ENCODE results near the gene RNF26. TPM values are rescaled to one million over a fixed set of nuclear protein-coding genes. Genes with fewer than 3 reads are reported as not detected.

RNF26 gene
- total RNA-seq (10 to 100 TPM; 22.0 to 28.3 TPM), polyA plus RNA-seq (ENCODE audit: insufficient read length in 6 of 6) (10 to 100 TPM; 24.1 to 37.0 (median 28.5) TPM)
- long read RNA-seq, donor 1, transcript RNF26-201 (1 exons, 2,787 nt) = major isoform, 53 of 53 reads
- long read RNA-seq, donor 1, partial matches to known transcripts = 0 of 53 reads
- long read RNA-seq, donor 1, other reads (novel, unspliced or antisense) = 0 of 53 reads
- long read RNA-seq, donor 2, transcript RNF26-201 (1 exons, 2,787 nt) = major isoform, 55 of 55 reads
- long read RNA-seq, donor 2, partial matches to known transcripts = 0 of 55 reads
- long read RNA-seq, donor 2, other reads (novel, unspliced or antisense) = 0 of 55 reads
- long read RNA-seq, donor 3, transcript RNF26-201 (1 exons, 2,787 nt) = major isoform, 22 of 22 reads
- long read RNA-seq, donor 3, partial matches to known transcripts = 0 of 22 reads
- long read RNA-seq, donor 3, other reads (novel, unspliced or antisense) = 0 of 22 reads
- long read RNA-seq, donor 4, transcript RNF26-201 (1 exons, 2,787 nt) = major isoform, 9 of 9 reads
- long read RNA-seq, donor 4, partial matches to known transcripts = 0 of 9 reads
- long read RNA-seq, donor 4, other reads (novel, unspliced or antisense) = 0 of 9 reads
- long read RNA-seq, donor 5, transcript RNF26-201 (1 exons, 2,787 nt) = major isoform, 40 of 40 reads
- long read RNA-seq, donor 5, partial matches to known transcripts = 0 of 40 reads
- long read RNA-seq, donor 5, other reads (novel, unspliced or antisense) = 0 of 40 reads
- long read RNA-seq, donor 6, transcript RNF26-201 (1 exons, 2,787 nt) = major isoform, 30 of 30 reads
- long read RNA-seq, donor 6, partial matches to known transcripts = 0 of 30 reads
- long read RNA-seq, donor 6, other reads (novel, unspliced or antisense) = 0 of 30 reads
- long read RNA-seq, donor 7, transcript RNF26-201 (1 exons, 2,787 nt) = major isoform, 10 of 10 reads
- long read RNA-seq, donor 7, partial matches to known transcripts = 0 of 10 reads
- long read RNA-seq, donor 7, other reads (novel, unspliced or antisense) = 0 of 10 reads
- long read RNA-seq, donor 8, transcript RNF26-201 (1 exons, 2,787 nt) = major isoform, 29 of 29 reads
- long read RNA-seq, donor 8, partial matches to known transcripts = 0 of 29 reads
- long read RNA-seq, donor 8, other reads (novel, unspliced or antisense) = 0 of 29 reads
- long read RNA-seq, donor 9 = 0 reads
- long read RNA-seq, donor 10, transcript RNF26-201 (1 exons, 2,787 nt) = major isoform, 17 of 18 reads
- long read RNA-seq, donor 10, partial matches to known transcripts = 0 of 18 reads
- long read RNA-seq, donor 10, other reads (novel, unspliced or antisense) = 1 of 18 reads
- long read RNA-seq, donor 11, transcript RNF26-201 (1 exons, 2,787 nt) = major isoform, 32 of 32 reads
- long read RNA-seq, donor 11, partial matches to known transcripts = 0 of 32 reads
- long read RNA-seq, donor 11, other reads (novel, unspliced or antisense) = 0 of 32 reads
- long read RNA-seq, donor 12, transcript RNF26-201 (1 exons, 2,787 nt) = major isoform, 23 of 23 reads
- long read RNA-seq, donor 12, partial matches to known transcripts = 0 of 23 reads
- long read RNA-seq, donor 12, other reads (novel, unspliced or antisense) = 0 of 23 reads

- Histone ChIP-seq H3K36me3 (peaks cover 0 to 5% of the 10 kb centered on the region in 2 donors), H3K4me3 (peak within 1 kb of the TSS; percentile 90 to 95), H3K9me3 (no peaks in the 10 kb centered on the region), H3K4me1 (peaks cover 10 to 46% of the 10 kb centered on the region in 2 donors), H3K27me3 (peaks cover 0 to 10% of the 10 kb centered on the region in 2 donors), H3K27ac (peak within 1 kb of the TSS; percentile 81)
- intact Hi-C loops (cut with DNase I) = no loop called here
- no peak for TF ChIP-seq CTCF (IDR thresholded peaks at IDR 0.05)
- peak; percentile 94 for ATAC-seq
- peak; percentile 91 to 98 (median 96) for DNase-seq
Measured at GRCh38 chr11:119334174-119334930, at the start of gene RNF26. Gene RNF26 (plus strand): TSS chr11:119334527. CDS start chr11:119335123, 596 bp downstream.

- H3K4me3 ChIP-seq = no peak overlapping the region
- H3K9me3 ChIP-seq = no peaks in the 10 kb centered on the region
- intact Hi-C loops (cut with DNase I) = no loop called here
- no peak for TF ChIP-seq CTCF (IDR thresholded peaks at IDR 0.05)
- no peaks in the 10 kb centered on the region for H3K4me1 ChIP-seq
- H3K27me3 ChIP-seq = no peaks in the 10 kb centered on the region
- H3K36me3 ChIP-seq = peaks cover 0 to 65% of the 10 kb centered on the region in 2 donors
- H3K27ac ChIP-seq = no peak overlapping the region
- no peak for DNase-seq
- ATAC-seq = no peak
Measured at GRCh38 chr11:119285431-119285830, 48.9 kb upstream of the RNF26 start.

- TF ChIP-seq CTCF (IDR thresholded peaks at IDR 0.05) = no peak
- Histone ChIP-seq H3K27me3 (no peaks in the 10 kb centered on the region), H3K4me1 (no peaks in the 10 kb centered on the region), H3K9me3 (peaks cover 0 to 7% of the 10 kb centered on the region in 2 donors), H3K27ac (no peak overlapping the region), H3K4me3 (no peak overlapping the region), H3K36me3 (peaks cover 0 to 77% of the 10 kb centered on the region in 2 donors)
- intact Hi-C loops (cut with DNase I) = no loop called here
- ATAC-seq = no peak
- no peak for DNase-seq
Measured at GRCh38 chr11:119288219-119288618, 46.1 kb upstream of the RNF26 start.

GRCh38 chr11:119290894-119291497 lies 43.3 kb upstream of the RNF26 start:
- TF ChIP-seq CTCF (IDR thresholded peaks at IDR 0.05) = no peak
- Histone ChIP-seq H3K36me3 (peaks cover 0 to 89% of the 10 kb centered on the region in 2 donors), H3K27me3 (no peaks in the 10 kb centered on the region), H3K4me1 (no peaks in the 10 kb centered on the region), H3K9me3 (peaks cover 0 to 7% of the 10 kb centered on the region in 2 donors), H3K27ac (no peak overlapping the region), H3K4me3 (no peak overlapping the region)
- ATAC-seq (no peak), DNase-seq (no peak)
- intact Hi-C loops (cut with DNase I) = no loop called here
